Measurements from ENCODE around the gene KCNQ5.

Gene KCNQ5

DNA sequence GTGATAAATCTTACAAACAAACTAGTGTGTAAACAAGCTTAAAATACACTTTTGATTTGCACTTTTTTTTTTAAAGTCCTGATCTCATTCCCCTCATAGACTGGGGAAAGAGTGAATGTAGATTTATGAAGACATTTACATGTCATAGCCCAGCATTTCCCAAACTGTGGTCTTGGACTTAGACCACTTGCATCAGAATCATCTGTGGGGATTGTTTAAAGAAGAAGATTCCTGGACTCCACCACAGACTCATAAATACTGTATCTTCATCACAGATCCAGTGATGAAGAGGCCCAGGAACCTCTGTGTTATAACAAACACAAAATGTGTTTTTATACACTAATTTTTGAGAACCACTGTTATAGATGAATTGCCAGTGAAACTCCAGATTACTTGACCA, 99.5 kb downstream of the KCNQ5 start:
- Histone ChIP-seq H4K20me1 (peaks cover 0 to 45% (median 7%) of the 10 kb centered on the region in 11 experiments; a peak in 7 of 22 replicates), H3K4me2 (0 out of 22 replicates have a peak overlapping the region, but pooled peaks of 1 of the 11 experiments have one; percentile 6), H3K4me1 (peaks cover 7 to 34% (median 21%) of the 10 kb centered on the region in 10 experiments), H3K27ac (no peak overlapping the region), H3K9ac (no peak overlapping the region), H3K36me3 (peaks cover 0 to 34% (median 7%) of the 10 kb centered on the region in 11 experiments; a peak in 11 of 22 replicates), H3K4me3 (no peak overlapping the region), H3K9me3 (replicated peaks in 1 of 11) (peaks cover 0 to 9% (median 2%) of the 10 kb centered on the region in 11 experiments; a peak in 7 of 22 replicates), H3K27me3 (no peaks in the 10 kb centered on the region)
- no peak for TF ChIP-seq Cebpa-rat (IDR thresholded peaks at IDR 0.05)

DNA sequence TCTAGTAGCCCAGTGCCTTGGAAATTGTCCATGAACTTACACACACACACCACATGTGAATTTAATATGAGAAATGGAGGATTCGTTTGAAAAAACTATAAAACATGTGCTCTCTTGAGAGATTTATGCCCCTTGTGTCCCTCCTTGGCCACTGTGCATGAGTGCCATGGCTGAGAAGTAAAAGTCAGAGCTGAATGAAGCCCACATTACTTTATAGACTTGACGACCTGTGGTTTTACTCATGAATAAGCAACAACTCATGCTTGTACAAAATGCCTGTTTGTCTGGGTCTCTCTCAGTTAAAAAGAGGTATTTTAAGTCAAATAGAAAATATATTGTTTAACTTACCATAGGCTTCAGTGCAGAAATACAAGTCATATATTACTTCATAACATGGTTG, 102.7 kb downstream of the KCNQ5 start:
- H3K9ac ChIP-seq: peak overlapping the region in 1 of 11 experiments; percentile 6; a peak in 1 of 22 replicates
- peak overlapping the region in 2 of 11 experiments; percentile 29 to 37; a peak in 2 of 22 replicates for H3K27ac ChIP-seq
- no peak for TF ChIP-seq Cebpa-rat (IDR thresholded peaks at IDR 0.05)
- H3K4me1 ChIP-seq: peaks cover 7 to 34% (median 21%) of the 10 kb centered on the region in 10 experiments
- H3K36me3 ChIP-seq: peaks cover 0 to 41% (median 25%) of the 10 kb centered on the region in 11 experiments; a peak in 18 of 22 replicates
- peak overlapping the region in 10 of 11 experiments; percentile 23 to 79 (median 59); a peak in 19 of 22 replicates for H3K4me2 ChIP-seq
- H3K9me3 ChIP-seq (replicated peaks in 1 of 11): peaks cover 16 to 34% (median 28%) of the 10 kb centered on the region in 11 experiments
- peak overlapping the region in 1 of 10 experiments; percentile 33; a peak in 2 of 20 replicates for H3K4me3 ChIP-seq
- no peaks in the 10 kb centered on the region for H3K27me3 ChIP-seq
- H4K20me1 ChIP-seq: peaks cover 0 to 42% (median 7%) of the 10 kb centered on the region in 11 experiments; a peak in 7 of 22 replicates

DNA sequence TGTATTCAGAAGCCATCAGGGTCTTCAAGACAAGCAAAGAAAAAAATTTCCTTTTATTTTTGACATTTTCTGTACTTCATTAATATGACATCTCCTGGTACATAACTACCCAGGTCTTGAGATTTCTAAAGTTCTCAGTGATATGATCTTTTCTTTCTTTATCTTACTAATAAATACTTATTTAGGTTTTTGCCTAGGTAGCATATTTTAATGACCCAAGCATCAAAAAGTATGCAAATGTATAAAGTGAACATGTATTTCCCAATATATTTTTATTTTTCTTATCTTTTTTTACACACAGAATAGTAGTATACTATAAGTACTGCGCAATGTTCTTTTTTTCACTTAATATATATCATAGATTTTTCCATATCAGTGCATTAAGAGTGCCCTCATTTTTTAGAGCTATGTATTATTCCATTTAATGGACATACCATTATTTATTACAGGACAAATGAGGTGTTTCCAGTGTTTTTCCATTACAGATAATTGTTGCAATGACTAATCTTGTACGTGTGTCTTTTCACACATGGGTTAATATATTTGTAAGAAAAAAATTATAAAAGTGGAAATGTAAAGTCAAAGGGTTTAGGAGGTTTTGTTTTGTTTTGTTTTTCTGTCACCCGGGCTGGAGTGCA, 107.0 kb downstream of the KCNQ5 start:
- peaks cover 13 to 34% (median 25%) of the 10 kb centered on the region in 10 experiments for H3K4me1 ChIP-seq
- no peak for TF ChIP-seq Cebpa-rat (IDR thresholded peaks at IDR 0.05)
- H3K27me3 ChIP-seq: no peaks in the 10 kb centered on the region
- H3K36me3 ChIP-seq: peaks cover 0 to 55% (median 23%) of the 10 kb centered on the region in 11 experiments; a peak in 17 of 22 replicates
- H3K9me3 ChIP-seq (replicated peaks in 1 of 11): peaks cover 16 to 55% (median 36%) of the 10 kb centered on the region in 11 experiments
- no peak overlapping the region for H3K4me3 ChIP-seq
- H3K9ac ChIP-seq: no peak overlapping the region
- H4K20me1 ChIP-seq: peaks cover 0 to 13% (median 0%) of the 10 kb centered on the region in 11 experiments; a peak in 4 of 22 replicates
- H3K4me2 ChIP-seq: no peak overlapping the region
- no peak overlapping the region for H3K27ac ChIP-seq

DNA sequence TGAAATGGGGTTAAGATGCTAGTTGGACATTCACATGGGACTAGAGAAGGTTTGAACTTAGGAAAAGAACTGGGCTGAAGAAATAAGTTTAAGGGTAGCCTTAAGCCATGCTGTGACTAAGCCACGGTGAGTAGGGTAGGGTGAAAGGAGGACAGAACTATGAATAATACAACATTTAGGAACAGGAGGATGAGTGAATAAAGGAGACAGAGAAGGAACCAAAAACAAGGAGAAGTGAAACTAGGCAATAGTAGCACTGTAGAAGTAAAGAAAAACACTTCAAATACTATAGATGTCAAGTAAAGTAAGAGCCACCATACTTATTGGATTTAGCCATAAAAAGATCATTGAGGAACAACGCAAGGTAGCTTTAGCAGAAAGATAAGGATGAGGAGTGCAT, 111.2 kb downstream of the KCNQ5 start:
- Histone ChIP-seq H3K9me3 (replicated peaks in 1 of 11) (peaks cover 13 to 77% (median 58%) of the 10 kb centered on the region in 11 experiments), H3K27ac (no peak overlapping the region), H3K4me3 (no peak overlapping the region), H3K36me3 (peaks cover 0 to 62% (median 28%) of the 10 kb centered on the region in 11 experiments; a peak in 18 of 22 replicates), H3K4me2 (peak overlapping the region in 7 of 11 experiments; percentile 4 to 71 (median 39); a peak in 10 of 22 replicates), H4K20me1 (peaks cover 0 to 5% (median 0%) of the 10 kb centered on the region in 11 experiments; a peak in 3 of 22 replicates), H3K9ac (no peak overlapping the region), H3K27me3 (no peaks in the 10 kb centered on the region), H3K4me1 (peaks cover 0 to 20% (median 17%) of the 10 kb centered on the region in 10 experiments; a peak in 12 of 20 replicates)
- no peak for TF ChIP-seq Cebpa-rat (IDR thresholded peaks at IDR 0.05)

DNA sequence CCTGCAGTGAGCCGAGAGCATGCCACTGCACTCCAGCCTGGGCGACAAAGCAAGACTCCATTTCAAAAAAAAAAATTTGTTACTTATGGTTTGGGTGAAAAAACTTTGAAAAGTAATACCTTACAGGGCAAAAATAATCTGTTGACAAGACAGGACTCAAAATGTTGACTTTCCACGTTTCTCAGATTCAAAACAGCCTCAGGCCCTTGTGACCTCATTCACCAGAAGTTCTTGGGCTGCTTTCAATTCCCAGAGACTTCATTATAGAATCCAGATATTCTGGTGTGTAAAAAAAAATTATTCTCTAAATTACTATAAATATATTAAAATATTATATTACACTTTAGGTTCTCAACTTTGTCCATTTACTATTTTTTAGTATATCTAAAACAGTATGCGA, 116.2 kb downstream of the KCNQ5 start:
- peaks cover 0 to 35% (median 19%) of the 10 kb centered on the region in 11 experiments; a peak in 16 of 22 replicates for H3K36me3 ChIP-seq
- TF ChIP-seq Cebpa-rat (IDR thresholded peaks at IDR 0.05): no peak

DNA sequence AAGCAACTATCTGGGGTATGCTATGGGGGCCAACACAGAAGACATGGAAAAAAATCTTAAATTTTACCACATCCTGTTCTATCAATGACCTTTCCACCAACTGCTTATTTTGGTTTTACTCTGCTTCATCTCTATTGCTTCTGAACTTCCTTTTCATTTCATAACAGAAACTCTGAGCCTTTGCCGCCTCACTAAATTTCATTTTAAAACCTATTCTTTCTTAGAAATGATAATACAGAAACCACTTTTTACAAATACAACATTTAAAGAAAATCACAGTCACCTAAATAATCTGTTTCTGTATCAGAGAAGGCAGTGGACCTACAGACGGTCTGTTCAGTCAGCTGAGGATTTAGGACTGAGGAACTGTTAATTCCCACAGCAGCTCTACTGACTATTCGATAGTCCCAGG, 117.5 kb downstream of the KCNQ5 start:
- H3K4me1 ChIP-seq: peaks cover 22 to 41% (median 34%) of the 10 kb centered on the region in 10 experiments
- peak overlapping the region; percentile 9 to 60 (median 48); a peak in 13 of 22 replicates for H3K9ac ChIP-seq
- peaks cover 0 to 22% (median 0%) of the 10 kb centered on the region in 11 experiments; a peak in 4 of 22 replicates for H4K20me1 ChIP-seq
- peak overlapping the region in 10 of 11 experiments; percentile 23 to 69 (median 60); a peak in 19 of 22 replicates for H3K27ac ChIP-seq
- no peak for TF ChIP-seq Cebpa-rat (IDR thresholded peaks at IDR 0.05)
- H3K27me3 ChIP-seq: no peaks in the 10 kb centered on the region
- peak overlapping the region in 7 of 10 experiments; percentile 7 to 50 (median 21); a peak in 9 of 20 replicates for H3K4me3 ChIP-seq
- H3K36me3 ChIP-seq: peaks cover 0 to 23% (median 16%) of the 10 kb centered on the region in 11 experiments; a peak in 16 of 22 replicates
- H3K9me3 ChIP-seq (replicated peaks in 1 of 11): peaks cover 0 to 33% (median 30%) of the 10 kb centered on the region in 11 experiments; a peak in 17 of 22 replicates
- peak overlapping the region; percentile 62 to 81 (median 72) for H3K4me2 ChIP-seq

More for the DNA sequence above, 116.2 kb downstream of the KCNQ5 start:
- Histone ChIP-seq H3K4me1 (peaks cover 29 to 45% (median 38%) of the 10 kb centered on the region in 10 experiments), H3K4me2 (peak overlapping the region in 2 of 11 experiments; percentile 63 to 72; a peak in 3 of 22 replicates), H3K9me3 (replicated peaks in 1 of 11) (peaks cover 0 to 44% (median 38%) of the 10 kb centered on the region in 11 experiments; a peak in 18 of 22 replicates), H3K9ac (no peak overlapping the region), H3K27ac (no peak overlapping the region), H3K27me3 (no peaks in the 10 kb centered on the region), H3K4me3 (no peak overlapping the region), H4K20me1 (peaks cover 0 to 22% (median 0%) of the 10 kb centered on the region in 11 experiments; a peak in 5 of 22 replicates)

DNA sequence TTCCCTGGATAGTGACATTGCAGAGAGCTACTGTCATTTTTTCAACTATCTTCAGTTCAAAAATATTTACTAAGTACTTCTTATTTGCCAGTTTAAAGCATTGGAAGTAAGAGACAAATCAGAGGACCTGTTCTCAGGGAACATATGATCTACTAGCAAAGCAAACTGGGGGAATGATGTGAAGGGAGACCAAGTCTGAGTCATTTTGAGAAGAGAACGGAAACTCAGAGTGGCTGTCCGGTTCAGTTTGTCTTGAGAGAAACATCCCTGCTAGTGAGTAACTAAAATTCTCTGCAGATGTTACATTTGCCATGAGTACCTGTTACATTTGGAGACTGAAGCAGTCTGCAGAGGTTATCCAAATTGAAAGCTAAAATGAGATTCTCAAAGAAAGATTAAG, 118.3 kb downstream of the KCNQ5 start:
- Histone ChIP-seq H3K4me1 (peaks cover 22 to 41% (median 34%) of the 10 kb centered on the region in 10 experiments), H3K27me3 (no peaks in the 10 kb centered on the region), H3K9ac (peak overlapping the region in 4 of 11 experiments; percentile 41 to 58 (median 49); a peak in 4 of 22 replicates), H3K4me3 (no peak overlapping the region), H3K27ac (peak overlapping the region in 9 of 11 experiments; percentile 42 to 69 (median 60); a peak in 16 of 22 replicates), H3K4me2 (peak overlapping the region; percentile 62 to 81 (median 72)), H3K9me3 (replicated peaks in 1 of 11) (peaks cover 0 to 25% (median 22%) of the 10 kb centered on the region in 11 experiments; a peak in 16 of 22 replicates), H3K36me3 (peaks cover 0 to 16% (median 13%) of the 10 kb centered on the region in 11 experiments; a peak in 15 of 22 replicates), H4K20me1 (peaks cover 0 to 22% (median 0%) of the 10 kb centered on the region in 11 experiments; a peak in 5 of 22 replicates)
- no peak for TF ChIP-seq Cebpa-rat (IDR thresholded peaks at IDR 0.05)

DNA sequence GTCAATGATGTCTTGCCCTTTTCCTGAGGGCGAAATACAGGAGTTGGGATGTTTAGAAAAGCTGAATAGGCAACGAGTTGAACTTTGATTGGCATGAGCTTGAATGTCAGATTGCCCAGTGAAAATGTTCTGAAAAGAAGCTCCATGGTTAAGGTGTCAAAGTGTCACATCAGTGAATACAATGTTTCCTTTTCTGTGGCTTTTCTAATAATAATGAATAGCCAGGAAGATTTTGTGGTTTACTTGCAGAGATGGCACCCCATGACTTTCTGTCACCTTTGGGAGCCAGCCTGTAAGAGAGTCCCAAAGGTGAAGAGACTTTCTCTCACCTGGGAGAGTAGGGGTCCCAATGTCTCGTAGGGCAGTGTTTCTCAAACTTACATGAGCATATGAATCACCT, 119.2 kb downstream of the KCNQ5 start:
- Histone ChIP-seq H3K27ac (0 out of 22 replicates have a peak overlapping the region, but pooled peaks of 1 of the 11 experiments have one; percentile 1), H3K36me3 (peaks cover 0 to 23% (median 13%) of the 10 kb centered on the region in 11 experiments; a peak in 14 of 22 replicates), H3K27me3 (no peaks in the 10 kb centered on the region), H3K4me2 (peak overlapping the region in 10 of 11 experiments; percentile 63 to 81 (median 74); a peak in 18 of 22 replicates), H3K9me3 (replicated peaks in 1 of 11) (peaks cover 0 to 20% (median 20%) of the 10 kb centered on the region in 11 experiments; a peak in 15 of 22 replicates), H4K20me1 (peaks cover 0 to 22% (median 0%) of the 10 kb centered on the region in 11 experiments; a peak in 5 of 22 replicates), H3K4me3 (no peak overlapping the region), H3K9ac (no peak overlapping the region), H3K4me1 (peaks cover 22 to 41% (median 34%) of the 10 kb centered on the region in 10 experiments)
- no peak for TF ChIP-seq Cebpa-rat (IDR thresholded peaks at IDR 0.05)
